ENCODE results near the gene FAN1.
"Not testable (repeated sequence)": the region's sequence is repeated elsewhere in the genome, so short reads cannot be mapped to it uniquely, and the experiment has no call there.

Gene FAN1

GRCh38 chr15:30878515-30878914 lies 25.2 kb upstream of the FAN1 start:
- H3K4me3 ChIP-seq (ENCODE audit: low read depth, low read length), result no peak overlapping the region
- DNase-seq (ENCODE audit: low read depth), result no peak
- no peak for TF ChIP-seq CTCF (conservative IDR thresholded peaks at IDR 0.05; ENCODE audit: low read depth, low read length)

GRCh38 chr15:30882849-30883433 lies 20.8 kb upstream of the FAN1 start:
- no peak for TF ChIP-seq CTCF (conservative IDR thresholded peaks at IDR 0.05; ENCODE audit: low read depth, low read length)
- peak; percentile 5 for DNase-seq (ENCODE audit: low read depth)
- no peak overlapping the region for H3K4me3 ChIP-seq (ENCODE audit: low read depth, low read length)

- H3K4me3 ChIP-seq (ENCODE audit: low read depth, low read length); DNase-seq (ENCODE audit: low read depth): not testable (repeated sequence)
Measured at GRCh38 chr15:30883666-30884065, 20.0 kb upstream of the FAN1 start.

GRCh38 chr15:30885814-30886213 lies 17.9 kb upstream of the FAN1 start:
- no peak overlapping the region for H3K4me3 ChIP-seq (ENCODE audit: low read depth, low read length)
- no peak for TF ChIP-seq CTCF (conservative IDR thresholded peaks at IDR 0.05; ENCODE audit: low read depth, low read length)
- DNase-seq (ENCODE audit: low read depth), result peak; percentile 20

- no peak for DNase-seq (ENCODE audit: low read depth)
- H3K4me3 ChIP-seq (ENCODE audit: low read depth, low read length), result no peak overlapping the region
- TF ChIP-seq CTCF (conservative IDR thresholded peaks at IDR 0.05; ENCODE audit: low read depth, low read length), result no peak
Measured at GRCh38 chr15:30889196-30889595, 14.5 kb upstream of the FAN1 start.

GRCh38 chr15:30895461-30896210 lies 8.1 kb upstream of the FAN1 start:
- no peak for TF ChIP-seq CTCF (conservative IDR thresholded peaks at IDR 0.05; ENCODE audit: low read depth, low read length)
- DNase-seq (ENCODE audit: low read depth), result no peak
- no peak overlapping the region for H3K4me3 ChIP-seq (ENCODE audit: low read depth, low read length)

- no peak for DNase-seq (ENCODE audit: low read depth)
- TF ChIP-seq CTCF (conservative IDR thresholded peaks at IDR 0.05; ENCODE audit: low read depth, low read length), result no peak
- H3K4me3 ChIP-seq (ENCODE audit: low read depth, low read length), result no peak overlapping the region
Measured at GRCh38 chr15:30896211-30896606, 7.5 kb upstream of the FAN1 start.

Data from choroid plexus epithelial cell (primary cell).